Measurements from ENCODE around the gene SPDYE4.

Gene SPDYE4

DNA sequence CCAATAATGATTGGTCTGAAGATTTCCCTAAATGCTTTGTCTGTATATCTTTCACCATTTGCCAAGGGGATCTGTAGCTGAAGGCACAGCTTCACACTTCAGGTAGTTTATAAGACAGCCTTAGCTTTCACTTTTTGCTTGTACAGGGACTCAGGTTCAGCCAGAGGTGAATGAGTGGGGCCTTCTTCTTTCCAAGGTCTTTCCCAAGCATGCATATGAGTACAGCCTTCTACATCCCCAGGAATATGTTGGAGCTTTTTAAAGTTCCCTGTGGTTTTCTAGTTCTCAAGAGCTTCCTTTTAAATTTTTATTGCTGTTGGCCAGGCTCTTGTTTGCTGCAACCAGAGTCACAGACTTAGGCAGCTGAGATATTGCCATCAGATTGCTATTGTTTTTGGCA lies 17.9 kb upstream of the SPDYE4 start:
- Histone ChIP-seq H2AFZ (ENCODE audit: low read length) (no peak overlapping the region), H3K23ac (ENCODE audit: low read depth, low read length, poor library complexity) (no peak overlapping the region), H3K4me3 (ENCODE audit: low read length in 2 of 2) (no peak overlapping the region), H3K9ac (ENCODE audit: low read depth, low read length, poor library complexity) (no peak overlapping the region), H3K79me1 (ENCODE audit: low read depth, low read length) (no peaks in the 10 kb centered on the region), H3K4ac (ENCODE audit: low read length) (no peak overlapping the region), H2AK5ac (ENCODE audit: low read depth, low read length) (no peak overlapping the region), H3K9me3 (replicated peaks in 1 of 2; ENCODE audit: control insufficient read depth in 2 of 2, insufficient read depth in 1 of 2, low read depth in 1 of 2, low read length in 2 of 2) (no peaks in the 10 kb centered on the region), H2BK120ac (ENCODE audit: low read depth, low read length) (no peak overlapping the region), H3K18ac (ENCODE audit: low read length) (no peak overlapping the region), H4K91ac (ENCODE audit: low read depth, low read length, poor library complexity) (no peak overlapping the region), H2BK5ac (ENCODE audit: low read length) (no peak overlapping the region), H3K4me2 (ENCODE audit: insufficient read depth, low read length, poor library complexity, severe bottlenecking) (no peak overlapping the region), H3K36me3 (replicated peaks in 1 of 2; ENCODE audit: control insufficient read depth in 2 of 2, insufficient read depth in 2 of 2, low read length in 2 of 2) (no peaks in the 10 kb centered on the region), H3K4me1 (ENCODE audit: control insufficient read depth in 2 of 2, insufficient read depth in 1 of 2, low read depth in 1 of 2, low read length in 2 of 2) (no peaks in the 10 kb centered on the region), H3K14ac (ENCODE audit: low read length) (no peak overlapping the region), H3K27ac (replicated peaks; ENCODE audit: low read length) (no peak overlapping the region), H3K27me3 (ENCODE audit: control insufficient read depth in 3 of 3, insufficient read depth in 3 of 3, low read depth in 1 of 3, low read length in 3 of 3) (peaks cover 0 to 4% (median 0%) of the 10 kb centered on the region in 3 experiments), H2BK15ac (ENCODE audit: low read length) (no peak overlapping the region), H4K8ac (ENCODE audit: low read depth, low read length) (no peak overlapping the region), H2BK12ac (ENCODE audit: low read length) (no peak overlapping the region)
- no peak for DNase-seq (ENCODE audit: low spot score)

DNA sequence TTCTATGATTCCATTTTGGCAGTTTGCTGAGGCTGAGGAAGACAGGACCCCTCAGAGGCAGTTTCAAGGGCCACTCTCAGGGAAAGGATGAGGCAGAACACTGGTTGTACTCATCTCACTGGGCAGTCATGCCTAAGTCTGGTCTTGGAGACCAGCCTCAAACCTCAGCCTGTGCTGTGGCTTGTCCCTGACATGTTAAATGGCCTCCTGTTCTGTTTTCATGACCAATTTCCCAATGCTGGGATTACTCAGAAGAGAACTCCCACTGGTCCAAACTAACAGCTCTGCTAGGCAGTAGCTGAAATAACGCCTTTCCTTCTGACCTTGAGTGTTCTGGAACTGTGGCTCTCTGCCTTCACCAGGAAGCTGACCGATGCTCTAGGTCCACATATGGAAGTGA lies 8.4 kb upstream of the SPDYE4 start:
- no peak for DNase-seq (ENCODE audit: low spot score)
- no peak overlapping the region for H2BK120ac ChIP-seq (ENCODE audit: low read depth, low read length)

DNA sequence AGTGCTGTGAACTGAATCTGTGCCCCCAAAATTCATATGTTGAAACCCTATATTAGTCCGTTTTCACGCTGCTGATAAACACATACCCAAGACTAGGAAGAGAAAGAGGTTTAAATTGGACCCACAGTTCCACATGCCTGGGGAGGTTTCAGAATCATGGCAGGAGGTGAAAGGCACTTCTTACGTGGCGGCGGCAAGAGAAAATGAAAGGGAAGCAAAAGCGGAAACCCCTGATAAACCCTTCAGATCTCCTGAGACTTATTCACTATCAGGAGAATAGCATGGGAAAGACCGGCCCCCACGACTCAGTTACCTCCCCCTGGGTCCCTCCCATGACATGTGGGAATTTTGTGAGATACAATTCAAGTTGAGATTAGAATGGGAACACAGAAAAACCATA lies 3.7 kb upstream of the SPDYE4 start:
- H3K27ac ChIP-seq (replicated peaks; ENCODE audit: low read length), result no peak overlapping the region
- peaks cover 0 to 19% (median 0%) of the 10 kb centered on the region in 3 experiments for H3K27me3 ChIP-seq (ENCODE audit: control insufficient read depth in 3 of 3, insufficient read depth in 3 of 3, low read depth in 1 of 3, low read length in 3 of 3)
- no peaks in the 10 kb centered on the region for H3K4me1 ChIP-seq (ENCODE audit: control insufficient read depth in 2 of 2, insufficient read depth in 1 of 2, low read depth in 1 of 2, low read length in 2 of 2)
- no peak overlapping the region for H3K23ac ChIP-seq (ENCODE audit: low read depth, low read length, poor library complexity)
- no peaks in the 10 kb centered on the region for H3K9me3 ChIP-seq (replicated peaks in 1 of 2; ENCODE audit: control insufficient read depth in 2 of 2, insufficient read depth in 1 of 2, low read depth in 1 of 2, low read length in 2 of 2)
- no peak overlapping the region for H2BK120ac ChIP-seq (ENCODE audit: low read depth, low read length)
- no peak overlapping the region for H2AFZ ChIP-seq (ENCODE audit: low read length)
- no peak overlapping the region for H3K4ac ChIP-seq (ENCODE audit: low read length)
- H3K79me1 ChIP-seq (ENCODE audit: low read depth, low read length), result no peaks in the 10 kb centered on the region
- no peak overlapping the region for H3K4me3 ChIP-seq (ENCODE audit: low read length in 2 of 2)
- H3K4me2 ChIP-seq (ENCODE audit: insufficient read depth, low read length, poor library complexity, severe bottlenecking), result no peak overlapping the region
- no peak overlapping the region for H2BK12ac ChIP-seq (ENCODE audit: low read length)
- H2AK5ac ChIP-seq (ENCODE audit: low read depth, low read length), result no peak overlapping the region
- no peak overlapping the region for H4K8ac ChIP-seq (ENCODE audit: low read depth, low read length)
- H3K18ac ChIP-seq (ENCODE audit: low read length), result no peak overlapping the region
- no CpG with 5 or more reads among the region's 8 CpGs for WGBS, 2 donors (ENCODE audit: extremely low coverage in 2 of 2, insufficient read length in 2 of 2, insufficient replicate concordance in 1 of 2)
- DNase-seq (ENCODE audit: low spot score), result no peak
- no peak overlapping the region for H2BK15ac ChIP-seq (ENCODE audit: low read length)
- H3K14ac ChIP-seq (ENCODE audit: low read length), result no peak overlapping the region
- H4K91ac ChIP-seq (ENCODE audit: low read depth, low read length, poor library complexity), result no peak overlapping the region
- H3K9ac ChIP-seq (ENCODE audit: low read depth, low read length, poor library complexity), result no peak overlapping the region
- no peaks in the 10 kb centered on the region for H3K36me3 ChIP-seq (replicated peaks in 1 of 2; ENCODE audit: control insufficient read depth in 2 of 2, insufficient read depth in 2 of 2, low read length in 2 of 2)
- no peak overlapping the region for H2BK5ac ChIP-seq (ENCODE audit: low read length)

More for the DNA sequence above, 8.4 kb upstream of the SPDYE4 start:
- Histone ChIP-seq H3K36me3 (replicated peaks in 1 of 2; ENCODE audit: control insufficient read depth in 2 of 2, insufficient read depth in 2 of 2, low read length in 2 of 2) (no peaks in the 10 kb centered on the region), H3K27me3 (ENCODE audit: control insufficient read depth in 3 of 3, insufficient read depth in 3 of 3, low read depth in 1 of 3, low read length in 3 of 3) (peaks cover 0 to 9% (median 0%) of the 10 kb centered on the region in 3 experiments), H3K9me3 (replicated peaks in 1 of 2; ENCODE audit: control insufficient read depth in 2 of 2, insufficient read depth in 1 of 2, low read depth in 1 of 2, low read length in 2 of 2) (no peaks in the 10 kb centered on the region), H3K4ac (ENCODE audit: low read length) (no peak overlapping the region), H2BK15ac (ENCODE audit: low read length) (no peak overlapping the region), H2BK12ac (ENCODE audit: low read length) (no peak overlapping the region), H3K4me1 (ENCODE audit: control insufficient read depth in 2 of 2, insufficient read depth in 1 of 2, low read depth in 1 of 2, low read length in 2 of 2) (no peaks in the 10 kb centered on the region), H3K18ac (ENCODE audit: low read length) (no peak overlapping the region), H4K91ac (ENCODE audit: low read depth, low read length, poor library complexity) (no peak overlapping the region), H3K27ac (replicated peaks; ENCODE audit: low read length) (no peak overlapping the region), H3K14ac (ENCODE audit: low read length) (no peak overlapping the region), H3K4me2 (ENCODE audit: insufficient read depth, low read length, poor library complexity, severe bottlenecking) (no peak overlapping the region), H2BK5ac (ENCODE audit: low read length) (no peak overlapping the region), H4K8ac (ENCODE audit: low read depth, low read length) (no peak overlapping the region), H3K4me3 (ENCODE audit: low read length in 2 of 2) (no peak overlapping the region), H2AFZ (ENCODE audit: low read length) (no peak overlapping the region), H3K79me1 (ENCODE audit: low read depth, low read length) (no peaks in the 10 kb centered on the region), H3K9ac (ENCODE audit: low read depth, low read length, poor library complexity) (no peak overlapping the region), H3K23ac (ENCODE audit: low read depth, low read length, poor library complexity) (no peak overlapping the region), H2AK5ac (ENCODE audit: low read depth, low read length) (no peak overlapping the region)
- WGBS, 2 donors (ENCODE audit: extremely low coverage in 2 of 2, insufficient read length in 2 of 2, insufficient replicate concordance in 1 of 2), result no CpG with 5 or more reads among the region's 2 CpGs

DNA sequence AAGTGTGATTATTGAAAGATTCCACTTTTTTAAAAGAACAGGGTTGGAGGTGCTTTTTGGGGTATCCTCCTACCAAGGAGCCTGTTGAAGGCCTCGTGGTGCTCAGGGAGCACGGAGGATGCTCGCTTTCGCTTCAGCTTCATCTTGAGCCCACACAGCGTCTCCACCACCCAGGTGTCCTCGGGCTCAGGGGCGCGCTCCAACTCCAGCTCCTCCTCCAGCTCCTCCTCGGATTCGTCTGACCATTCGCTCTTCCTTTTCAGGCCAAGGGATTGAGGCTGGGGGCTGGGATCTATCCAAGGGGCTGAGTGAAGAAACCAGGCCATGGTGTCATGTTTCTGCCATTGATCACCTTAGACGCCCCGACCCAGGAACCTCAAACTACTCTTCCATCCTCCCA lies 1.2 kb downstream of the SPDYE4 start:
- no peak overlapping the region for H2BK5ac ChIP-seq (ENCODE audit: low read length)
- WGBS, 2 donors (ENCODE audit: extremely low coverage in 2 of 2, insufficient read length in 2 of 2, insufficient replicate concordance in 1 of 2), result no CpG with 5 or more reads among the region's 13 CpGs
- no peak for DNase-seq (ENCODE audit: low spot score)

More for the DNA sequence above, 1.2 kb downstream of the SPDYE4 start:
- no peak overlapping the region for H3K27ac ChIP-seq (replicated peaks; ENCODE audit: low read length)
- H2BK15ac ChIP-seq (ENCODE audit: low read length), result no peak overlapping the region
- no peak overlapping the region for H4K8ac ChIP-seq (ENCODE audit: low read depth, low read length)
- no peak overlapping the region for H3K4ac ChIP-seq (ENCODE audit: low read length)
- no peak overlapping the region for H3K18ac ChIP-seq (ENCODE audit: low read length)
- H3K36me3 ChIP-seq (replicated peaks in 1 of 2; ENCODE audit: control insufficient read depth in 2 of 2, insufficient read depth in 2 of 2, low read length in 2 of 2), result no peaks in the 10 kb centered on the region
- no peak overlapping the region for H3K23ac ChIP-seq (ENCODE audit: low read depth, low read length, poor library complexity)
- H3K27me3 ChIP-seq (ENCODE audit: control insufficient read depth in 3 of 3, insufficient read depth in 3 of 3, low read depth in 1 of 3, low read length in 3 of 3), result peaks cover 0 to 22% (median 0%) of the 10 kb centered on the region in 3 experiments
- H3K9ac ChIP-seq (ENCODE audit: low read depth, low read length, poor library complexity), result no peak overlapping the region
- H3K9me3 ChIP-seq (replicated peaks in 1 of 2; ENCODE audit: control insufficient read depth in 2 of 2, insufficient read depth in 1 of 2, low read depth in 1 of 2, low read length in 2 of 2), result no peaks in the 10 kb centered on the region
- no peak overlapping the region for H2AK5ac ChIP-seq (ENCODE audit: low read depth, low read length)
- no peaks in the 10 kb centered on the region for H3K79me1 ChIP-seq (ENCODE audit: low read depth, low read length)
- H3K4me3 ChIP-seq (ENCODE audit: low read length in 2 of 2), result no peak overlapping the region
- H3K14ac ChIP-seq (ENCODE audit: low read length), result no peak overlapping the region
- no peak overlapping the region for H4K91ac ChIP-seq (ENCODE audit: low read depth, low read length, poor library complexity)
- H3K4me1 ChIP-seq (ENCODE audit: control insufficient read depth in 2 of 2, insufficient read depth in 1 of 2, low read depth in 1 of 2, low read length in 2 of 2), result no peaks in the 10 kb centered on the region
- H2AFZ ChIP-seq (ENCODE audit: low read length), result no peak overlapping the region
- no peak overlapping the region for H2BK120ac ChIP-seq (ENCODE audit: low read depth, low read length)
- no peak overlapping the region for H2BK12ac ChIP-seq (ENCODE audit: low read length)
- no peak overlapping the region for H3K4me2 ChIP-seq (ENCODE audit: insufficient read depth, low read length, poor library complexity, severe bottlenecking)
